ENCODE data around the gene NADK. TPM values are rescaled to one million over a fixed set of nuclear protein-coding genes. Genes with fewer than 3 reads are reported as not detected.
A peak's percentile ranks its signal among the peaks of the same experiment; 100 is the strongest.

Gene NADK
- total RNA-seq, 1 donor from 2014 or later: 37.8 TPM

GRCh38 chr1:1783320-1783719 is 5.0 kb upstream of the NADK start:
- Mint-ChIP-seq H3K36me3 (peaks cover 16% of the 10 kb centered on the region), H3K4me3 (no peak overlapping the region), H3K9me3 (no peaks in the 10 kb centered on the region), H3K27ac (peak overlapping the region; percentile 50), H3K4me1 (peaks cover 20% of the 10 kb centered on the region), H3K27me3 (ENCODE audit: insufficient read depth, low read depth) (peaks cover 7% of the 10 kb centered on the region)
- no peaks in the 10 kb centered on the region for H3K9me3 ChIP-seq (ENCODE audit: low read depth)
- no peak for TF ChIP-seq CTCF (IDR thresholded peaks at IDR 0.05)
- TF ChIP-seq EZH2 (IDR thresholded peaks at IDR 0.05): no peak
- no peak for TF ChIP-seq EZH2phosphoT487 (IDR thresholded peaks at IDR 0.05)
- no peak overlapping the region for H3K27ac ChIP-seq
- no peak overlapping the region for H2AFZ ChIP-seq (replicated peaks)
- peaks cover 71% of the 10 kb centered on the region for H3F3A ChIP-seq (ENCODE audit: low read depth)
- peaks cover 50% of the 10 kb centered on the region for H4K20me1 ChIP-seq (ENCODE audit: low read depth)
- peaks cover 18% of the 10 kb centered on the region for H3K27me3 ChIP-seq
- peaks cover 12% of the 10 kb centered on the region for H3K36me3 ChIP-seq
- no peak overlapping the region for H3K4me2 ChIP-seq
- no peak overlapping the region for H3K9ac ChIP-seq
- no peak for DNase-seq (ENCODE audit: low spot score)
- peaks cover 15% of the 10 kb centered on the region for H3K4me1 ChIP-seq
- H3K4me3 ChIP-seq: no peak overlapping the region
- H3K79me2 ChIP-seq (ENCODE audit: low read depth): no peaks in the 10 kb centered on the region

GRCh38 chr1:1782399-1783221 is 4.3 kb upstream of the NADK start:
- Mint-ChIP-seq H3K36me3 (peaks cover 12% of the 10 kb centered on the region), H3K4me1 (peaks cover 20% of the 10 kb centered on the region), H3K27me3 (ENCODE audit: insufficient read depth, low read depth) (peaks cover 7% of the 10 kb centered on the region), H3K9me3 (no peaks in the 10 kb centered on the region), H3K4me3 (no peak overlapping the region), H3K27ac (peak overlapping the region; percentile 50)
- Histone ChIP-seq H2AFZ (replicated peaks) (no peak overlapping the region), H3K9ac (no peak overlapping the region), H4K20me1 (ENCODE audit: low read depth) (peaks cover 43% of the 10 kb centered on the region), H3K4me2 (peak overlapping the region; percentile 66), H3K27me3 (peaks cover 18% of the 10 kb centered on the region), H3K27ac (no peak overlapping the region), H3K36me3 (peaks cover 12% of the 10 kb centered on the region), H3K9me3 (ENCODE audit: low read depth) (no peaks in the 10 kb centered on the region), H3F3A (ENCODE audit: low read depth) (peaks cover 71% of the 10 kb centered on the region), H3K4me1 (peaks cover 15% of the 10 kb centered on the region), H3K4me3 (peak overlapping the region; percentile 18), H3K79me2 (ENCODE audit: low read depth) (peaks cover 4% of the 10 kb centered on the region)
- peak; percentile 35 for DNase-seq (ENCODE audit: low spot score)
- TF ChIP-seq CTCF (IDR thresholded peaks at IDR 0.05): no peak
- TF ChIP-seq EZH2phosphoT487 (IDR thresholded peaks at IDR 0.05): no peak
- TF ChIP-seq EZH2 (IDR thresholded peaks at IDR 0.05): no peak

- no peaks in the 10 kb centered on the region for H3K9me3 Mint-ChIP-seq
- peak overlapping the region; percentile 3 for H3K4me3 Mint-ChIP-seq
- Histone ChIP-seq H3K36me3 (peaks cover 3% of the 10 kb centered on the region), H3K9ac (no peak overlapping the region), H3K4me1 (peaks cover 22% of the 10 kb centered on the region), H3K4me3 (no peak overlapping the region), H3K4me2 (no peak overlapping the region), H3K27ac (no peak overlapping the region), H3K27me3 (peaks cover 18% of the 10 kb centered on the region), H3F3A (ENCODE audit: low read depth) (peaks cover 73% of the 10 kb centered on the region), H4K20me1 (ENCODE audit: low read depth) (peaks cover 48% of the 10 kb centered on the region), H3K79me2 (ENCODE audit: low read depth) (peaks cover 15% of the 10 kb centered on the region), H3K9me3 (ENCODE audit: low read depth) (no peaks in the 10 kb centered on the region), H2AFZ (replicated peaks) (no peak overlapping the region)
- H3K27me3 Mint-ChIP-seq (ENCODE audit: insufficient read depth, low read depth): peaks cover 9% of the 10 kb centered on the region
- H3K4me1 Mint-ChIP-seq: peaks cover 26% of the 10 kb centered on the region
- H3K27ac Mint-ChIP-seq: peak overlapping the region; percentile 83
- no peak for DNase-seq (ENCODE audit: low spot score)
- peaks cover 4% of the 10 kb centered on the region for H3K36me3 Mint-ChIP-seq
- TF ChIP-seq CTCF (IDR thresholded peaks at IDR 0.05) (no peak), EZH2 (IDR thresholded peaks at IDR 0.05) (no peak), EZH2phosphoT487 (IDR thresholded peaks at IDR 0.05) (no peak)
These were observed 3.2 kb upstream of the NADK start for GRCh38 chr1:1781526-1781903.
